HTERT RPE-1 (cell line): ENCODE measurements around the gene DACT3.

Source experiments
- in situ Hi-C: fragments of 300-500 bp; cut with MboI; formaldehyde crosslinking; loops from 4 replicates; pipeline ENCODE4 v1.14.3; 2020; ENCODE audit warnings: low sequenced_read_pairs

Gene DACT3

GRCh38 chr19:46668662-46669061, 7.7 kb upstream of the DACT3 start:
- in situ Hi-C loops: no loop called here

- in situ Hi-C loops: no loop called here
Measured at GRCh38 chr19:46665072-46665471, 4.1 kb upstream of the DACT3 start.

GRCh38 chr19:46661735-46662592, 982 bp upstream of the DACT3 start:
- in situ Hi-C loops: no loop called here

GRCh38 chr19:46660551-46661019, 397 bp downstream of the DACT3 start:
- in situ Hi-C loops: no loop called here

- in situ Hi-C loops: no loop called here
Measured at GRCh38 chr19:46660008-46660517, 919 bp downstream of the DACT3 start.

- in situ Hi-C loops: no loop called here
Measured at GRCh38 chr19:46659151-46660007, 1.6 kb downstream of the DACT3 start.

GRCh38 chr19:46656541-46656940, 4.4 kb downstream of the DACT3 start:
- in situ Hi-C loops: no loop called here

GRCh38 chr19:46654621-46655152, 6.3 kb downstream of the DACT3 start:
- in situ Hi-C loops: no loop called here

GRCh38 chr19:46650445-46650844, 10.5 kb downstream of the DACT3 start:
- in situ Hi-C loops: no loop called here

GRCh38 chr19:46648961-46649960, 11.7 kb downstream of the DACT3 start:
- in situ Hi-C loops: no loop called here

- in situ Hi-C loops: no loop called here
Measured at GRCh38 chr19:46648060-46648960, 12.7 kb downstream of the DACT3 start.

- in situ Hi-C loops: no loop called here
Measured at GRCh38 chr19:46646402-46646801, 14.6 kb downstream of the DACT3 start.

GRCh38 chr19:46644720-46645119, 16.3 kb downstream of the DACT3 start:
- in situ Hi-C loops: no loop called here

GRCh38 chr19:46640656-46641055, 20.3 kb downstream of the DACT3 start:
- in situ Hi-C loops: no loop called here

- in situ Hi-C loops: no loop called here
Measured at GRCh38 chr19:46639358-46640182, 21.4 kb downstream of the DACT3 start.

GRCh38 chr19:46637224-46637623, 23.8 kb downstream of the DACT3 start:
- in situ Hi-C loops: no loop called here

GRCh38 chr19:46635920-46636761, 24.8 kb downstream of the DACT3 start, which contains the start of gene GNG8:
TSS of gene GNG8 (minus strand) at chr19:46636202. CDS start at chr19:46634682, 1,520 bp downstream.
- in situ Hi-C loops: no loop called here
